Measurements from ENCODE around the gene CYB561. TPM values are rescaled to one million over a fixed set of nuclear protein-coding genes. Genes with fewer than 3 reads are reported as not detected.

Gene CYB561
- total RNA-seq, 4 donors from 2014 or later: 41.7 to 74.6 (median 56.4) TPM

- no peak overlapping the region for H3K4me3 ChIP-seq (ENCODE audit: low read depth, poor library complexity, severe bottlenecking)
- TF ChIP-seq CTCF (IDR thresholded peaks at IDR 0.05) (no peak), POLR2A (IDR thresholded peaks at IDR 0.05) (no peak)
- 66 to 67% methylated on average over 6 of the region's 6 CpGs for WGBS, 2 donors
- intact Hi-C loops (cut with DNase I; ENCODE audit: low total_unique reads): no loop called here
- no peak for DNase-seq (ENCODE audit: low spot score in 2 of 2)
These were observed 50.9 kb downstream of the CYB561 start for GRCh38 chr17:63395075-63395805.

- no peak for DNase-seq (ENCODE audit: low spot score in 2 of 2)
- TF ChIP-seq POLR2A (IDR thresholded peaks at IDR 0.05) (no peak), CTCF (IDR thresholded peaks at IDR 0.05) (no peak)
- WGBS, 2 donors: 94% methylated on average over 5 of the region's 5 CpGs
- H3K4me3 ChIP-seq (ENCODE audit: low read depth, poor library complexity, severe bottlenecking): no peak overlapping the region
- intact Hi-C loops (cut with DNase I; ENCODE audit: low total_unique reads): no loop called here
These were observed 56.0 kb downstream of the CYB561 start for GRCh38 chr17:63390090-63390489.

- 68 to 73% methylated on average over 4 of the region's 4 CpGs for WGBS, 2 donors
- intact Hi-C loops (cut with DNase I; ENCODE audit: low total_unique reads): no loop called here
- H3K4me3 ChIP-seq (ENCODE audit: low read depth, poor library complexity, severe bottlenecking): no peak overlapping the region
- no peak for DNase-seq (ENCODE audit: low spot score in 2 of 2)
- TF ChIP-seq POLR2A (IDR thresholded peaks at IDR 0.05) (no peak), CTCF (IDR thresholded peaks at IDR 0.05) (no peak)
These were observed 58.3 kb downstream of the CYB561 start for GRCh38 chr17:63387656-63388340.

GRCh38 chr17:63382826-63383225, 63.3 kb downstream of the CYB561 start:
- intact Hi-C loops (cut with DNase I; ENCODE audit: low total_unique reads): no loop called here
- H3K4me3 ChIP-seq (ENCODE audit: low read depth, poor library complexity, severe bottlenecking): no peak overlapping the region
- TF ChIP-seq CTCF (IDR thresholded peaks at IDR 0.05) (no peak), POLR2A (IDR thresholded peaks at IDR 0.05) (no peak)

More at GRCh38 chr17:63382826-63383225, 63.3 kb downstream of the CYB561 start:
- DNase-seq (ENCODE audit: low spot score in 2 of 2): no peak

Other genes with a start within 250 kb of the CYB561 start
- gene ACE, start 30.8 kb upstream of the CYB561 start, total RNA-seq: 10 to 100 TPM in 1 of 4 donors, 1 to 10 TPM in 3; 3.0 to 10.2 (median 7.2) TPM
- gene KCNH6, start 77.1 kb upstream of the CYB561 start, total RNA-seq: under 1 TPM in 2 of 4 donors, not detected in 2; 0.08 to 0.29 TPM
- gene DCAF7, start 104.2 kb upstream of the CYB561 start, total RNA-seq: 10 to 100 TPM; 23.8 to 33.0 (median 25.4) TPM
- 10 to 100 TPM in 3 of 4 donors, 1 to 10 TPM in 1; 9.3 to 15.8 (median 13.4) TPM for gene TACO1, start 154.6 kb upstream of the CYB561 start, total RNA-seq
- 10 to 100 TPM; 25.2 to 54.1 (median 39.6) TPM for gene MAP3K3, start 176.1 kb upstream of the CYB561 start, total RNA-seq

Measured in lower leg skin (tissue), 4 donors.